ENCODE measurements around the gene ME3. TPM values are rescaled to one million over a fixed set of nuclear protein-coding genes. Genes with fewer than 3 reads are reported as not detected.

ME3 gene
- polyA plus RNA-seq, 4 donors: 5.1 to 21.4 (median 7.3) TPM

GRCh38 chr11:86673872-86674750, 1.7 kb upstream of the ME3 start:
- Histone ChIP-seq H3K27ac (ENCODE audit: low read depth in 1 of 3, low read length in 2 of 3) (no peak overlapping the region), H3K27me3 (ENCODE audit: control insufficient read depth in 3 of 3, insufficient read depth in 3 of 3, low read length in 3 of 3) (no peaks in the 10 kb centered on the region), H3K9me3 (ENCODE audit: control insufficient read depth in 2 of 2, insufficient read depth in 1 of 2, low read depth in 1 of 2, low read length in 1 of 2) (no peaks in the 10 kb centered on the region), H3K36me3 (ENCODE audit: control insufficient read depth in 3 of 3, insufficient read depth in 2 of 3, low read depth in 1 of 3, low read length in 3 of 3) (peaks cover 0 to 3% (median 0%) of the 10 kb centered on the region in 3 donors), H3K4me3 (ENCODE audit: low read depth in 1 of 3, low read length in 3 of 3) (no peak overlapping the region), H3K4me1 (ENCODE audit: control insufficient read depth in 3 of 3, insufficient read depth in 2 of 3, low read depth in 1 of 3, low read length in 2 of 3) (peaks cover 2 to 9% (median 5%) of the 10 kb centered on the region in 3 donors)
- DNase-seq (peak in 1 of 2 donors; percentile 20), FAIRE-seq (no peak)
- WGBS, 3 donors: 79 to 90% (median 82%) methylated on average over 6 of the region's 6 CpGs

DNA sequence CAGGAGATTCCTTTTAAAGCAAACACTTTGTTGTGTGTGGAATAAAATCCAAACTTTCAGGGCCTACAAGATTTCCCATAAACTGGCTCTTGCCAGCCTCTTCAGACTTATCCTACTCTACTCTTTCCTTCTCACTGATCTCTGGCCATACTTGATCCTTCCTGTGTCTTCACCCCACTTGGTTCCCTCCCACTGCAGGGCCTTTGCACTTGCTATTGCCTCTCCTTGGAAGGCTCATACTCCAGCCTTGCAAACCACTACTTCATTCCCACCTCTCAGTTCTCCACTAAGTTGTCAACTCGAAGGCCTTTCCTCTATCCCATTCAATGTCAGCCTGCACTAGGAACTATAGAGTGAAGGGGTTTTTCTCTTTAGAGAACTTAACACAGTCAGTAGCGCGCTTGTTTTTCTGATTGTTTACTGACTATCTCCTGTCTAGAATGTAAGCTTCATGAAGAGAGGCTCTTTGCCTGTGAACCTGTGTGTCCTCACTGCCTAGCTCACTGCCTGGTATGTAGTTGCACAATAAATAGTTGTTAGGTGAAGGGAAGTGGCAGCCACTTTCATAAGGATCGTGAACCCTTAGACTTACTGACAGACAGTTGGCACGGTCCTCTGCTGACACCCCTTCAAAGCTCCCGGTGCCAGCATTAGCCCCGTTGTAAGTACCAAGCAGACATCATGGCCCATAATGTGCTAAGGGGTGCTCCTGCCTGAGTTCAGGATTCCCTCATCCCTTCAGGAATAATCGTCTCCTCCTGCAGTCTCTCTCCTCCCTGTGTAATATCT, 833 bp upstream of the ME3 start:
- peaks cover 0 to 3% (median 0%) of the 10 kb centered on the region in 3 donors for H3K36me3 ChIP-seq (ENCODE audit: control insufficient read depth in 3 of 3, insufficient read depth in 2 of 3, low read depth in 1 of 3, low read length in 3 of 3)
- no peak overlapping the region for H3K4me3 ChIP-seq (ENCODE audit: low read depth in 1 of 3, low read length in 3 of 3)
- H3K4me1 ChIP-seq (ENCODE audit: control insufficient read depth in 3 of 3, insufficient read depth in 2 of 3, low read depth in 1 of 3, low read length in 2 of 3): peaks cover 2 to 9% (median 5%) of the 10 kb centered on the region in 3 donors
- FAIRE-seq (no peak), DNase-seq (no peak)
- H3K9me3 ChIP-seq (ENCODE audit: control insufficient read depth in 2 of 2, insufficient read depth in 1 of 2, low read depth in 1 of 2, low read length in 1 of 2): no peaks in the 10 kb centered on the region
- WGBS, 3 donors: 88 to 94% (median 89%) methylated on average over 8 of the region's 8 CpGs
- H3K27ac ChIP-seq (ENCODE audit: low read depth in 1 of 3, low read length in 2 of 3): no peak overlapping the region
- no peaks in the 10 kb centered on the region for H3K27me3 ChIP-seq (ENCODE audit: control insufficient read depth in 3 of 3, insufficient read depth in 3 of 3, low read length in 3 of 3)

- H3K4me1 ChIP-seq (ENCODE audit: control insufficient read depth in 3 of 3, insufficient read depth in 2 of 3, low read depth in 1 of 3, low read length in 2 of 3): peaks cover 2 to 9% (median 5%) of the 10 kb centered on the region in 3 donors
- peak overlapping the region; percentile 59 to 80 (median 66) for H3K4me3 ChIP-seq (ENCODE audit: low read depth in 1 of 3, low read length in 3 of 3)
- H3K9me3 ChIP-seq (ENCODE audit: control insufficient read depth in 2 of 2, insufficient read depth in 1 of 2, low read depth in 1 of 2, low read length in 1 of 2): no peaks in the 10 kb centered on the region
- peak overlapping the region in 2 of 3 donors; percentile 70 to 90 for H3K27ac ChIP-seq (ENCODE audit: low read depth in 1 of 3, low read length in 2 of 3)
- H3K27me3 ChIP-seq (ENCODE audit: control insufficient read depth in 3 of 3, insufficient read depth in 3 of 3, low read length in 3 of 3): no peaks in the 10 kb centered on the region
- FAIRE-seq (no peak), DNase-seq (peak in 1 of 2 donors; percentile 45)
- 1 to 2% (median 2%) methylated on average over 28 to 33 of the region's 33 CpGs for WGBS, 3 donors
- H3K36me3 ChIP-seq (ENCODE audit: control insufficient read depth in 3 of 3, insufficient read depth in 2 of 3, low read depth in 1 of 3, low read length in 3 of 3): peaks cover 0 to under 1% (median 0%) of the 10 kb centered on the region in 3 donors
Measured at GRCh38 chr11:86671531-86672006, 847 bp downstream of the ME3 start.

DNA sequence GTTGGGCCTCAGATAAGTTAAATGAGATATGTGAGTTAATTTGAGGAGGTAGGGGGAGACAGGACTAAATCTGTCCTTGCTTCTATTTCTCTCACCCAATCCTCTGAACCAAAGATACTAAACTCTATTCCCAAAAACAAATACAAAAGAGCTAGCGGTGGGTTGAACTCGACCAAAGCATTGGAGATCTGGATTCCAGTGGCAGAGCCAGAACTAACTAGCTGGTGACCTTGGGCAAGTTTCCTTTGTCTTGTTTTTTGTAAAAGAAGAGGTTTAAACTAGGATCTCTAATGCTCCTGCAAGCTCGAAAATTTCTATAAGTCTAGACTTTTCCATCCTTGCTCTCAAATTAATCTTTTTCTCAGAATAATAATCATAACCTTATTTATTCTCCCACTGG, 1.5 kb downstream of the ME3 start:
- H3K27me3 ChIP-seq (ENCODE audit: control insufficient read depth in 3 of 3, insufficient read depth in 3 of 3, low read length in 3 of 3): no peaks in the 10 kb centered on the region
- WGBS, 3 donors: 25 to 55% (median 31%) methylated on average over 3 of the region's 3 CpGs
- peak overlapping the region in 1 of 3 donors; percentile 80 for H3K4me3 ChIP-seq (ENCODE audit: low read depth in 1 of 3, low read length in 3 of 3)
- no peak overlapping the region for H3K27ac ChIP-seq (ENCODE audit: low read depth in 1 of 3, low read length in 2 of 3)
- no peaks in the 10 kb centered on the region for H3K9me3 ChIP-seq (ENCODE audit: control insufficient read depth in 2 of 2, insufficient read depth in 1 of 2, low read depth in 1 of 2, low read length in 1 of 2)
- peaks cover 2 to 9% (median 5%) of the 10 kb centered on the region in 3 donors for H3K4me1 ChIP-seq (ENCODE audit: control insufficient read depth in 3 of 3, insufficient read depth in 2 of 3, low read depth in 1 of 3, low read length in 2 of 3)
- no peak for FAIRE-seq
- DNase-seq: no peak
- H3K36me3 ChIP-seq (ENCODE audit: control insufficient read depth in 3 of 3, insufficient read depth in 2 of 3, low read depth in 1 of 3, low read length in 3 of 3): no peaks in the 10 kb centered on the region

DNA sequence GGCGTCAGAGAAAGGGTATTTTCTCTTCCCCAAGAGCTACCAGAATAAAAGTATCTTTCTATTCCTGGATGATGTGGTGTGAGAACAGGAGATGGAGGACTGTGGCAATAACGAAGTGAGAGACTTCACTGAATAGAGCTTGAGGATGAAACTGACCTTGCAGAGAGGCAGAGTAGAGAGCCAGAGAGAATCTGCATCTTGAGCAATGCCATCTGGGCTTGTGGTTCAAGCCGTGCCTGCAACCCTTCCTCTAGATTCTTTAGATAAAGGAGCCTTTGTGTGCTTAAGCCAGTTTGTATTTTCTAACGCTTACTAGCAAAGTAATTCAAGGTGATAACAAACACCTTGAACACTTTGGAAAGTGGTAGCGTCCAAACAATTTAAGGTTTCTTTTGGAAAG, 2.2 kb downstream of the ME3 start:
- Histone ChIP-seq H3K36me3 (ENCODE audit: control insufficient read depth in 3 of 3, insufficient read depth in 2 of 3, low read depth in 1 of 3, low read length in 3 of 3) (peaks cover 0 to 2% (median 0%) of the 10 kb centered on the region in 3 donors), H3K4me3 (ENCODE audit: low read depth in 1 of 3, low read length in 3 of 3) (no peak overlapping the region), H3K9me3 (ENCODE audit: control insufficient read depth in 2 of 2, insufficient read depth in 1 of 2, low read depth in 1 of 2, low read length in 1 of 2) (no peaks in the 10 kb centered on the region), H3K27ac (ENCODE audit: low read depth in 1 of 3, low read length in 2 of 3) (no peak overlapping the region), H3K27me3 (ENCODE audit: control insufficient read depth in 3 of 3, insufficient read depth in 3 of 3, low read length in 3 of 3) (no peaks in the 10 kb centered on the region), H3K4me1 (ENCODE audit: control insufficient read depth in 3 of 3, insufficient read depth in 2 of 3, low read depth in 1 of 3, low read length in 2 of 3) (peaks cover 2 to 9% (median 5%) of the 10 kb centered on the region in 3 donors)
- no peak for DNase-seq
- FAIRE-seq: no peak
- 33 to 49% (median 36%) methylated on average over 5 of the region's 5 CpGs for WGBS, 3 donors

DNA sequence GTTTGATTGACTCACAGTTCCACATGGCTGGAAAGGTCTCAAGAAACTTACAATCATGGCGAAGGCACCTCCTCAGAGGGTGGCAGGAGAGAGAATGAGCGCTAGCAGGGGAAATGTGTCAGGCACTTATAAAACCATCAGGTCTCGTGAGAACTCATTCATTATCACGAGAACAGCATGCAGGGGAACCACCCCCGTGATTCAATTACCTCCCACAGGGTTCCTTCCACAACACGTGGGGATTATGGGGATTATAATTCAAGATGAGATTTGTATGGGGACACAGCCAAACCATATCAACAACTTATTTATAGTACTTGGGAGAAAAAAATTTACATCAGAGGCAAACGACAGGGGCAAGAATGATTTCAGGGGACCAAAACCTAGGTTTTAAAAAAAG, 3.0 kb downstream of the ME3 start:
- Histone ChIP-seq H3K4me3 (ENCODE audit: low read depth in 1 of 3, low read length in 3 of 3) (no peak overlapping the region), H3K27ac (ENCODE audit: low read depth in 1 of 3, low read length in 2 of 3) (no peak overlapping the region), H3K27me3 (ENCODE audit: control insufficient read depth in 3 of 3, insufficient read depth in 3 of 3, low read length in 3 of 3) (no peaks in the 10 kb centered on the region), H3K4me1 (ENCODE audit: control insufficient read depth in 3 of 3, insufficient read depth in 2 of 3, low read depth in 1 of 3, low read length in 2 of 3) (peaks cover 2 to 9% (median 9%) of the 10 kb centered on the region in 3 donors), H3K9me3 (ENCODE audit: control insufficient read depth in 2 of 2, insufficient read depth in 1 of 2, low read depth in 1 of 2, low read length in 1 of 2) (no peaks in the 10 kb centered on the region), H3K36me3 (ENCODE audit: control insufficient read depth in 3 of 3, insufficient read depth in 2 of 3, low read depth in 1 of 3, low read length in 3 of 3) (peaks cover 0 to 2% (median 0%) of the 10 kb centered on the region in 3 donors)
- DNase-seq (no peak), FAIRE-seq (no peak)
- WGBS, 3 donors: 55 to 65% (median 58%) methylated on average over 7 of the region's 7 CpGs

- Histone ChIP-seq H3K4me1 (ENCODE audit: control insufficient read depth in 3 of 3, insufficient read depth in 2 of 3, low read depth in 1 of 3, low read length in 2 of 3) (peaks cover 2 to 10% (median 9%) of the 10 kb centered on the region in 3 donors), H3K36me3 (ENCODE audit: control insufficient read depth in 3 of 3, insufficient read depth in 2 of 3, low read depth in 1 of 3, low read length in 3 of 3) (peaks cover 0 to 2% (median 0%) of the 10 kb centered on the region in 3 donors), H3K4me3 (ENCODE audit: low read depth in 1 of 3, low read length in 3 of 3) (no peak overlapping the region), H3K27ac (ENCODE audit: low read depth in 1 of 3, low read length in 2 of 3) (no peak overlapping the region), H3K9me3 (ENCODE audit: control insufficient read depth in 2 of 2, insufficient read depth in 1 of 2, low read depth in 1 of 2, low read length in 1 of 2) (no peaks in the 10 kb centered on the region), H3K27me3 (ENCODE audit: control insufficient read depth in 3 of 3, insufficient read depth in 3 of 3, low read length in 3 of 3) (no peaks in the 10 kb centered on the region)
- DNase-seq (no peak), FAIRE-seq (no peak)
Measured at GRCh38 chr11:86668929-86669328, 3.5 kb downstream of the ME3 start.

DNA sequence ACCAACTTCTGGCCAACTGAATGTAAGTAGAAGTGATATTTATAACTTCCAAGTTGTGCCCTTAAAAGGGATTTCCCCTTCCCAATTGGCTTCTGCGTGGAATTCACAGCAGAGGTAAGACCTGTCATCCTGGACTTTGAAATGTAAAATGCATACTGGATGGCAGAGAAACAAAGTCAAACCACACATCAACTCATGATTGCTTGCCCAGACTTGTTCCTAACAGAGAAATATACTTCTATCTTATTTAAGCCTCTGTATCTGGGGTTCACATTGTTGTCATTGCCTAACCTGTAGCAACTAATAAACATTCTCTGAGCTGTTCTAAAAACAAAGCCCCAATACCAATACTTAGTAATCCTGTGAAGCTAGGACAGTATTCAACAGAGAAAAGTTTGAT, 6.2 kb downstream of the ME3 start:
- no peak for DNase-seq
- Histone ChIP-seq H3K4me1 (ENCODE audit: control insufficient read depth in 3 of 3, insufficient read depth in 2 of 3, low read depth in 1 of 3, low read length in 2 of 3) (peaks cover 2 to 9% (median 7%) of the 10 kb centered on the region in 3 donors), H3K27ac (ENCODE audit: low read depth in 1 of 3, low read length in 2 of 3) (no peak overlapping the region), H3K36me3 (ENCODE audit: control insufficient read depth in 3 of 3, insufficient read depth in 2 of 3, low read depth in 1 of 3, low read length in 3 of 3) (peaks cover 0 to 2% (median 0%) of the 10 kb centered on the region in 3 donors), H3K4me3 (ENCODE audit: low read depth in 1 of 3, low read length in 3 of 3) (no peak overlapping the region), H3K27me3 (ENCODE audit: control insufficient read depth in 3 of 3, insufficient read depth in 3 of 3, low read length in 3 of 3) (no peaks in the 10 kb centered on the region), H3K9me3 (ENCODE audit: control insufficient read depth in 2 of 2, insufficient read depth in 1 of 2, low read depth in 1 of 2, low read length in 1 of 2) (no peaks in the 10 kb centered on the region)
- WGBS, 3 donors: 30 to 58% (median 38%) methylated on average over 1 of the region's 1 CpG
- FAIRE-seq: no peak
